Subcutaneous adipose tissue (tissue), 4 donors: ENCODE results near the gene MAP2K1. TPM values are rescaled to one million over a fixed set of nuclear protein-coding genes. Genes with fewer than 3 reads are reported as not detected.

ENCODE experiments used
- total RNA-seq, 4 donors: library from RNA; depleted of rRNA; stranded (reverse); fragments of >200 nt; gene quantifications; one replicate each; pipeline ENCODE4 v1.1.0, GENCODE V29; 2016
- TF ChIP-seq, protein P1 (sequence below): fragments of 450-650 bp; IDR thresholded peaks from one replicate; pipeline ENCODE4 v1.5.1; 2016; ENCODE audit warnings: low read depth, mild to moderate bottlenecking, control low read depth, antibody characterized with exemption, moderate library complexity

Gene MAP2K1
- total RNA-seq, 4 donors from 2014 or later = 57.6 to 70.7 (median 65.4) TPM

DNA sequence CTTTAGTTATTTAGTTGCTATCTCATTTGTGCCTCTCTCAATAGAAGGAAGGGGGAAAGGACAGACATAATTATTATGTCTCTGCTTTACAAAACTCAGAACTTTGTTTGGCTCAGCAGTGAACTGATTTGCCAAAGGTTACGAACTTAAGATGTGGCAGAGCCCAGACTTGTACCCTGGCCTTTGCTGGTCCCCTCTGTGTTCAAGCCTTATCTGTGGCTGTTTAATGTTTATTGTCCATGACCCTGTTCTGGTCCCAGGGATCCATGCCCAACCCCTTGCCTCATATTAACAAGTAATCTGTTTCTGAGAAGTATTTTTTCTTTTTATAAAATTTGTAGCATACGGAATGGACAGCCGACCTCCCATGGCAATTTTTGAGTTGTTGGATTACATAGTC is 100.2 kb downstream of the MAP2K1 start:
- TF ChIP-seq, protein P1, sequence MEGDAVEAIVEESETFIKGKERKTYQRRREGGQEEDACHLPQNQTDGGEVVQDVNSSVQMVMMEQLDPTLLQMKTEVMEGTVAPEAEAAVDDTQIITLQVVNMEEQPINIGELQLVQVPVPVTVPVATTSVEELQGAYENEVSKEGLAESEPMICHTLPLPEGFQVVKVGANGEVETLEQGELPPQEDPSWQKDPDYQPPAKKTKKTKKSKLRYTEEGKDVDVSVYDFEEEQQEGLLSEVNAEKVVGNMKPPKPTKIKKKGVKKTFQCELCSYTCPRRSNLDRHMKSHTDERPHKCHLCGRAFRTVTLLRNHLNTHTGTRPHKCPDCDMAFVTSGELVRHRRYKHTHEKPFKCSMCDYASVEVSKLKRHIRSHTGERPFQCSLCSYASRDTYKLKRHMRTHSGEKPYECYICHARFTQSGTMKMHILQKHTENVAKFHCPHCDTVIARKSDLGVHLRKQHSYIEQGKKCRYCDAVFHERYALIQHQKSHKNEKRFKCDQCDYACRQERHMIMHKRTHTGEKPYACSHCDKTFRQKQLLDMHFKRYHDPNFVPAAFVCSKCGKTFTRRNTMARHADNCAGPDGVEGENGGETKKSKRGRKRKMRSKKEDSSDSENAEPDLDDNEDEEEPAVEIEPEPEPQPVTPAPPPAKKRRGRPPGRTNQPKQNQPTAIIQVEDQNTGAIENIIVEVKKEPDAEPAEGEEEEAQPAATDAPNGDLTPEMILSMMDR = no peak

DNA sequence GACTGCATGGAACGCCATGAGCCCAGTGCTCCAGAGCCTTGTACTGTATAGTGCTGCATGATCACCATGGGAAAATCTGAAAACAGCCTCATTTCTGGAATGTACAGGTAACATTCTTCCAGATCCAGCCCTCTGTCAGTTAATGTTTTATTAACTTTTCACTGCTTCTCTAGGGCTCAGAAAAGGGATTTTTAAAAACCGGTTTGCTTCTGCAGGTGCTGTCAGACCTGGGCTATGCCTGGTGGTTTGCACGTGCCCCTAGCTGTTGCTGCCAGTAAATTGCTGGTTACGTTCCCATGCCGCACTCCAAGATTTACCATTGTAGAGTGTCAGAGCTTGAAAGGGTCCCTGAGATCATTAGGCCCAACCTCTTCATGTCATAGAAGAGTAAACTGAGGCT is 101.8 kb downstream of the MAP2K1 start:
- TF ChIP-seq, protein P1 = no peak

DNA sequence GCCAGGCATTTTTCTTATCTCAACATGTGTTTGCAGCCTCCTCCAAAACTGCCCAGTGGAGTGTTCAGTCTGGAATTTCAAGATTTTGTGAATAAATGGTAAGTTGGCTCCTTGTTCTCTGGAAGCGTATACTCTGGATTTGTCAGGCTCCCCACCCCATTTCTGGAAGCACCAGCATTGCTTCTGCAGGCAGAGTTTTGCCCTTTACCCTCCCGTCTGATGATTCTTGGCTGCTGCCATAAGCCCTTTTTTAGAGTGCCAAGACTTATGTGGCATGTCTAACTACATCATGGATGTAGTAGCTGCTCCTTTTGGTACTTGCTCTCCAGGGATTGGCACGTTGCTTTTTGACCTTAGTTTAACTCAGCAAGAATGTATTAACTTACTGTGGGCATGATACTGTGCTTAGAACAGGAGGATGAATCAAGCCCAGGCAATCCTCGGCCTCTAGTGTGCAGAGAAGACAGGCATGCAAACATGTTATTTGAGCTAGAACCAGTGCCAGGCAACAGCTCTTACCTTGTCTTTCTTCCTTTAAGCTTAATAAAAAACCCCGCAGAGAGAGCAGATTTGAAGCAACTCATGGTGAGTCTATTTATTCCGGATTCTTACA is 102.6 kb downstream of the MAP2K1 start:
- TF ChIP-seq, protein P1 = no peak

DNA sequence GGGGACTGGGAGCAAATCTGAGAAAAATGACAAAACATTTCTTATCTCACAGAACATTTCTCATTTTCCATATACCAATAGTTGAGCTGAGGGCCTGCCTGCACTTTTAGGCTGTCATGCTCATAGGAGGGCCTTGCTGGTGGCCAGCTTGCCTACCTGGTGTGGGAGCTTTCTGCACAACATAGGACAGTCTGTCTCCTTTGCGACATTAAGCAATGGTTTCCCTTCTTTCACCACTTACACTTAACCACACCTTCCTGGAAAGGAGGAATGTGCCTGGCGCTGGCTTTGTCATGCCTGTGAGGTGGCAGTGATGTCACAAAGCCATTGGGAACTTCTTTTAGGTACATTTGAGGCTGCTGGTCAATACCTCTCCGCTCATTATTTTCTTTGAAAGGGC is 105.1 kb downstream of the MAP2K1 start:
- TF ChIP-seq, protein P1 = no peak

DNA sequence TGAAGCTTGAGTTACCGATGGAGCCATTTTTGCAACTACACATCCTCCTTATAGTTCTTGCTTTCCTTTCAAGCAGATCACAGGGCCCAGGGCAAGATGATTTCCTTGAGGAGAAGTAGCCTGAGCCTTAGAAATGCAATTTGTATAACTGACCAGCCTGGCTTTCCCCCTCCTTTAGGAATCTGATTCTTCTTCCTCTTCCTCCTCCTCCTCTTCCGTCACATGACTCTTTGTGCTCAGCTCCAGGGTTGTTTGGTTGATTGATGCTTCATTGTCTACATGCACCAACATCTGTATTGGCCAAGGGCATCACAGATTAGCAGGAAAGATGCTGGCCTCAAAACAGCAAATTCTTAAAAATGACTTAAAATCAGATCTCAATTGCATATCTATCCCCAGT is 107.5 kb downstream of the MAP2K1 start:
- TF ChIP-seq, protein P1 = no peak

DNA sequence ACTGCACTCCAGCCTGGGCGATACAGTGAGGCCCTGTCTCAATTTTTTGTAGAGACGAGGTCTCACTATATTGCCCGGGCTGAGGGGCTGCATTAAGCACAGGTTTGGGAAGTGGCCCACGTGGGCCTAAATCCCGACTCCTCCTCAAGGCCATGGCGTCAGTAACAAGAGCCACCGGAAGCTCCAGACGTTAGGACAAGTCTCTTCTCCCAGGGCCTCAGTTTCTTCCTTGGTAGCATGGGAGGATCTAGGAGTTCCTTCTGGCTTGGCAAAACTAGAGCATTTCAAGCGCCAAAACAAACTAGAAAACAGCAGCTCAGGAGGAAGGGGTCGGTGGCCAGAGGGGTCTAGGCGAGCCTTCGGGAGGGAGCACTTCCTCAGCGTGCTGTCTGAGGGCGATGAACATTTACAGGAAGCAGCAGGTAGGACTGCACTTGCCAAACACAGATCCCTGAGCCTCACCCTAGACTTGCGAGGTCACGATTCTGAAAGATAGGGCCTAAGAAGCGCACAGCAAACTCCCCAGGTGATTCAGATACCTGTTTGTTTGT is 110.3 kb downstream of the MAP2K1 start:
- TF ChIP-seq, protein P1 = no peak

DNA sequence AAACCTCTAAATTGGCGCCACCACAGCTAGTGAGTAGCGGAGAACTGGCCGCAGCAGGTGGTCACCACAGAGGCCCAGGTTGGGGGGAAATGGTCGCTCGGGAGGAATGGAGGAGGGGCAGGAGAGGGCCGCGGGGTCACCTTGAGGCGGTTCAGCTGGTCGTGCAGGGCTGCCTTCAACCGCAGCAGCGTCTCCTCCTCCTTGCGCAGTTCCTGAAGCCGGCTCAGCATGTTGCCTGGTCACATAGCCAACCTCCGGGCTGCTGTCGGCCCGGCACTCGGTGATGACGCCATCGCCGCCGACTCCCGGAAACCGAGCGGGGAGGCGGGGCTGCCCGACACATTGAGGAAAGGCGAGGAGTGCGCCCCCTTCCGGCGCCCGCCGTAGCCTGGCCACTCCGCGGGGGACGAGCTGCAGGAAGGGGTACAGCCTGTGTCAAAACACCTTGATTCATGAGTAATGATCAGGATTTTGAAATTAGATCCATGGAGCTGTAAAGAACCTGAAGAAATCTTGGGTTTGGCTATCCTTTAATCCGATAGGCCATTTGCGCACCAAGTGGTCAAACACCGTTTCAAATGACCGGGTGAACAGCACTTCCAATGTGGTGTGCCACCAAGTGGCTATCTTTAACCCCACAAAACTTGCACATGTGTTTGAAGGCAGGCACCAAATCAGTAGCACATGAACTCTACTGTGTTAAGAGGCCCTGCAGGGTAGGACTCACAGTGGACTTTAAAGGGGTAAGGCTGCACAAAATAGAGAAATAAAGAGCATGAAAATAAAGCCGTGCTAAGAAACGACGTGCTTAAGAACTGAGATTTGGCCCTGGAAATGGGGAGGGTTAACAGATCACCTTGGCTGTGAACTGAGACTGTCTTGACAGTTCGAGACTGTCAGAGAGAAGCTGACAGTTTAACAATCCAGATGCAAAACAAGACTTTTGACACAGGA is 111.1 kb downstream of the MAP2K1 start, which contains the start of gene SNAPC5:
TSS of gene SNAPC5 (minus strand) at position 261 of the 954 bp plus-strand sequence. CDS start at position 230, 31 bp downstream.
- TF ChIP-seq, protein P1 = no peak
